Stimulated activated CD4-positive, alpha-beta T cell treated with anti-CD3 and anti-CD28 coated beads, Interleukin-2, amount 100 ng/mL, for 4 hours (primary cell): Measurements from ENCODE around the gene CLEC14A.

Experiments used
- DNase-seq: peaks from one replicate; pipeline ENCODE4 v3.0.0-alpha.2; 2020; ENCODE audit warnings: low read depth

Gene CLEC14A, protein sequence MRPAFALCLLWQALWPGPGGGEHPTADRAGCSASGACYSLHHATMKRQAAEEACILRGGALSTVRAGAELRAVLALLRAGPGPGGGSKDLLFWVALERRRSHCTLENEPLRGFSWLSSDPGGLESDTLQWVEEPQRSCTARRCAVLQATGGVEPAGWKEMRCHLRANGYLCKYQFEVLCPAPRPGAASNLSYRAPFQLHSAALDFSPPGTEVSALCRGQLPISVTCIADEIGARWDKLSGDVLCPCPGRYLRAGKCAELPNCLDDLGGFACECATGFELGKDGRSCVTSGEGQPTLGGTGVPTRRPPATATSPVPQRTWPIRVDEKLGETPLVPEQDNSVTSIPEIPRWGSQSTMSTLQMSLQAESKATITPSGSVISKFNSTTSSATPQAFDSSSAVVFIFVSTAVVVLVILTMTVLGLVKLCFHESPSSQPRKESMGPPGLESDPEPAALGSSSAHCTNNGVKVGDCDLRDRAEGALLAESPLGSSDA

DNA sequence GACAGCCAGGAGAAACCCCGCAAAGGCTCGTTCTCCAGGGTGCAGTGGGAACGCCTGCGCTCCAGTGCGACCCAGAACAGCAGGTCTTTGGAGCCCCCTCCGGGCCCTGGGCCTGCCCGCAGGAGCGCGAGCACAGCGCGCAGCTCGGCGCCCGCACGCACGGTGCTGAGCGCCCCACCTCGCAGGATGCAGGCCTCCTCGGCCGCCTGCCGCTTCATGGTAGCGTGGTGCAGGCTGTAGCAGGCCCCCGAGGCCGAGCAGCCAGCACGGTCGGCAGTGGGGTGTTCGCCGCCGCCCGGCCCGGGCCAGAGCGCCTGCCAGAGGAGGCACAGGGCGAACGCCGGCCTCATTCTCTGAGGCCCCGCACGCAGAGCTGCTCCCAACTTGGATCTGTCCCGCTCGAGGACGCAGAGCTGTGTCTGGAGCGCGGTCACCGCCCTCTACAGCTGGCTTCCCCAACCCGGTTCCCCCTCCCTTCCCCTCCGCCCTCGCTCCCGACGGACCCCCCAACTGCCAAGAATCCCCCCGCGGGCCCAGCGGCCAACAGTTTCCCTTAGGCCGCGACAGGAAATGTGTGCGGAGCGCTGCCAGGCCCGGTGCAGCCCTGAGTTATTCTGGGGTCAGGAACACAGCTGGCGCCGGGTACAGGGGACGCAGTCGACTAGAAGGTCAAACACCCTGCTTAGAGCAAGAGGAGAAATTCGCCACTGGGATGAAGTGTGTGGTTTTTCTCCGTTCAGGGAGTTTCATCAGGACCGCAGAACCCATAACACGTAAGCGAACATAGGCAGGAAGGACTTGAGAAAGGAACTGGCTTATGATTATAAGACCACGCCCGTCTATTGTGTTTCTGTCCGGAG, at the start of gene CLEC14A:
Gene CLEC14A, minus strand, starts transcription at position 421 of the 860 bp plus-strand sequence. Its CDS starts 71 bp downstream, at position 350.
- DNase-seq, result no peak

GRCh38 chr14:38302966-38303365, 47.1 kb upstream of the CLEC14A start:
- no peak for DNase-seq

DNA sequence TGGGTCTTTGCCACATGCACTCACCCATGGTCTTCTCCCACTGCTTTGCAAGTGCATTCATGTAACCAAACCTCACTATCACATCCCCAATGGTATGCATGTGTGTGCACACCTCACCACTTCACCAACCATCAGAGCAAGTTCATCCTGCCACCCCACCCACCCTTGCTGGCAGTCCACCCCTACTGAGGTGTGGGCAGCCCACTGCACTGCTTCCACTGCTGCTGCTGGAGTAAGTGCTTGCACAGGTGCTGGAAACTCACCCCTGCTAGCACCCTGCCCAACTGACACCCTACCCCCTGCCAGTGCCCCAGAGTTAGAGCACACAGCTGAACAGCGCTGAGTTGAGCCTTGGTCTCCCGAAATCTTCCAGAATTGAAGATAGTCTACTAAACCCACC, 46.1 kb upstream of the CLEC14A start:
- DNase-seq, result no peak

DNA sequence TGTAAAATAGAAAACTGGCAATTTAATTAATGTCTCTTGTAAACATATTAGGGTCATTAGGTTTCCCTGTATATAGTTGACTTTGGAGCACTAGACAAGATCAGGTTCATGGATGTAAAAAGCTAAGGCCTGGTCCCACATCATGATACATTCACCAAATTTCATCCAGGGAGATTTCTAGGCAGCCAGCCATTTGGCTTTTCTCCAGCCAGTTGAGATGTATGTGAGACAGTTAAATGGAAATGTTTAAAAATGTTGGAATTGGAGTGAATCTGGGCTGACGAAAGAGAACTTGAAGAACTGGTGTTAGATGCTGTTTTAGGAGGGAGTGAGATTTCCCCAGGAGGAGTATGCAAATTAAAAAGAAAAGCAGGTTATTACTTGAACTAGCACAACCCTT, 41.8 kb upstream of the CLEC14A start:
- DNase-seq, result no peak

DNA sequence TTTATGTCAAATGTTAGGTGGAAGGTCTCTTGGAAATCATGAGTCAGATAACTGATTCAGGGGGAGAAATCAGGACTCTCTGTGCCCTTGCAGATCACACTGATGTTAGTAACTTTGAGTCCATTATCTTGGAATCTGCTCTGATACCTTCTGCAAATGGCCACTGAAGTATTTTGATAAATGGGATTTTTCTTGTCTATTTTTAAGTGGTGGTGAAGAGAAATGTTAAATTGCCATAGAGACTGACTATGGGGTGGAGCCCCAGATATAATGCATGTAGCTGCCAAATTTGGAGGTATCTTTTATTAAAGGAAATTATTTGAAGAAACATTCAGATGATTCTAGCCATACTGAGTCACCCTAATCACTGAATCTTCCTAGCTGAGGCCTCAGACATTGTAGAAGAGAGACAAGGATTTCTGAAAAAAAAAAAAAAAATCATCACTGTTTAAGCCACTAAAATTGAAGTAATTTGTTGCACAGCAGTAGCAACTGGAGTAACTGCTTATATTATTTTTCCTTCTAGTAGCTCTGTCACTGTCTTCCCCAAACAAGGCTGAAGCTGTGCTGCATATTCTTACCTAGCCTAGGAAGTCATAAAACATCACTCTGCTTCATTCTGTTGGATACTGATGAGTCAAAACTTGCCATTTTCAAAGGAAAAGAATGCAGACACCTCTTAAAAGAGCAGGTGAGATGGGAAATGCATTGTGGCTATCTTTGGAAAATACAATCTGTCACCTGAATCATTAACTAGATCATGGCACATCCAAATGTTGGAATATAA, 36.0 kb upstream of the CLEC14A start:
- no peak for DNase-seq

GRCh38 chr14:38290601-38291188, 34.8 kb upstream of the CLEC14A start:
- no peak for DNase-seq

DNA sequence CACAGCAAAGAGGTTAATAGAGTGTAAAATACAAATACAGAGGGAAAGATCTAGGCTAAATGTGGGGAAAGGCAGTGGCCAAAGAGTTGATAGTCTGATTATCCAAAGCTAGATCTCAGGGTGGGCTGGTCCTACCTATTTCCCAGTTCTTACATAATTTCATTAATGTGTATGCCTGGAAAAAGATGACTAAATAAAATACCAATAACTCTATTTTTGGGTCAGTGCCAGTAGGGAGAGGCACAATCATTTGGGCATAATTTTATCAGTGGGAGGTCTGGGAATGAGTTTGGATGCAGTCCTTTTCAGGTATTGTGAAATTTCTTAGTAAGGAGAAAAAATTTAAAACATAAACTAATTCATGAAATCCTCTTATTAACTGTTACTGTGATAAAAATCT, 30.6 kb upstream of the CLEC14A start:
- DNase-seq, result no peak

- no peak for DNase-seq
Observed at GRCh38 chr14:38285962-38286361, 30.1 kb upstream of the CLEC14A start.

DNA sequence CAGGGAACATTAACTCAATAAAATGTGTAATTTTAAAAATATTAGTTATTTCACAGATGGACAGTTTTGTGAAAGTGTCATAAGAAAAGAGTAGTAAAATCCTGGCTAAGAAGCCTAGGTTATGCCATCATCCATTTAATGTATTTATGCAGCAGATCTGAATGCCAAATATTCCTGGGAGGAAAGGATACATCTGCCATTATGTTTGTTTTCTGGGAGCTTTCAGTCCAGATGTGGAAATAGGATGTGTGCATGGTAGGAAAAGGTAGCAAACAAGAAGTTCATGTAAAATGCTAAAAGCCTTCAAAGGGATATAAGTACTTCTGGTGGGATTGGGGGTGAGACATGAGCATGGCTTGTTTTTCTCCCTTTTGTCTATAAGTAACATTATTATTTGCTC, 27.0 kb upstream of the CLEC14A start:
- no peak for DNase-seq

DNA sequence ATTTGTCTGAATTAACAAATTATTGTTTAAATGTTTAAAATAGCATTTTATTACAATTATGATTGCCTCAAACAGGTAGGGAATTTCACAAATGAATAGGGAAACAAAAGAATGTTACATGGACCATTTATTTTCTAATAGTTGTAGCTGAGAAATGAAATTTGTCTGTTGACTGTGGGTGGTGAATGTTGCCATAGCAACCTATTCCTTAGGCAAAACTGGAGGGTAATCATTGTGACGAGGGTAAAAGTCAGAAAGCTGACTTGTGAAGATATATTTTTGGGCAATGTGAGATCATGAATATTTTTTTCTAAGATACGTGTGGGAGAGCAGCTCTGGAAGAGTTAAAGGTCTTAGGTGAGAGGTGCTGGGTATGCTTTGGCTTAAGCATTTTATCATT, 24.2 kb upstream of the CLEC14A start:
- DNase-seq, result no peak

DNA sequence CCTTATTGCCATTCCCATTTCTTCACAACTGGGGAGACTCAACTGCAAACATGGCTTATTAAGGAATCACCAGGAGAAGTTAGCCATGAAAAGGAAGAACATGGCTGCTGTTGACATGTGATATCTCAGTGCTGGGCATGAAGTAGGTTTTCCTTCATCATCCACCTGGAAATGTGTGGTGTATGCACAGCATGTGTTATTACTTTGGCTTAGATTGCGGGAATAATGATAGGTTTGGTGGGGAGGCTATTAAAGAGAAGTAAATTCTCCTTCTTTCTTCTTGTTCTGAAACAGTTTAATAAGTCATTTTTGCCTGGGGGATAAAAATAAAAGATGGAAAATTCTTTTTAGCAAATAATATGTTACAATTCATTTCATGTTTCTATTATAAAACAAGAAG, 23.7 kb upstream of the CLEC14A start:
- DNase-seq, result no peak

DNA sequence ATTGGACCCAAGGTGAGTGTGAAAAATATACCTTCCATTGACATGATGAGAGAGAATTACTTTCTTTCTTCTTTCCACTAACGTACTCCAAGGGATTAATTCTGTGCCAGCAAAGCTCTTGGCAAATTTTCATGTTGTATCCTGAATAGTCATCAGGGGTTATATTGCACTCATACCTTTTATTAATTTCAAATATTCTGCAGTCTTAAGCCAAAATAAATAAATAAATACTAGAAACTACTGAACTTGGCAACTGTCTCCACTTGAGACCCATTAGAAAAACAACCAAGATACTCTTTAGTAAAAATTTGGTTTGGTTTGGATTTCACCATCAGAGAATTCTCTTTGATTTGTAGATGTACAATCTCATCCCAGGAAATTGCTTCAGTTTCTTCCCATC, 22.1 kb upstream of the CLEC14A start:
- DNase-seq, result no peak

- DNase-seq, result no peak
Observed at GRCh38 chr14:38262844-38263243, 7.0 kb upstream of the CLEC14A start.

DNA sequence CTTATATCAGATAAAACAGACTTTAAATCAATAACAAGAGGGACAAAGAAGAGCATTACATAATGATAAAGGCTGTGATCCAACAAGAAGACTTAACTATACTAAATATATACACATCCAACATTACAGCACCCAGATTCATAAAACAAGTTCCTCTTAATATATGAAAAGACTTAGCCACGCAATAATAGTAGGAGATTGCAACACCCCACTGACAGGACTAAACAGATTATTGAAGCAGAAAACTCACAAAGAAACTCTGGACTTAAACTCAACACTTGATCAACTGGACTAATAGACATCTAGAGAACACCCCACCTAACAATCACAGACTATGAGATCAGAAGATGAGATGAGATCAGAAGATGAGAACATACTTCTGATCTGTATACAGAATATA, 5.7 kb upstream of the CLEC14A start:
- DNase-seq, result no peak

- no peak for DNase-seq
Observed at GRCh38 chr14:38257507-38257906, 1.6 kb upstream of the CLEC14A start.

DNA sequence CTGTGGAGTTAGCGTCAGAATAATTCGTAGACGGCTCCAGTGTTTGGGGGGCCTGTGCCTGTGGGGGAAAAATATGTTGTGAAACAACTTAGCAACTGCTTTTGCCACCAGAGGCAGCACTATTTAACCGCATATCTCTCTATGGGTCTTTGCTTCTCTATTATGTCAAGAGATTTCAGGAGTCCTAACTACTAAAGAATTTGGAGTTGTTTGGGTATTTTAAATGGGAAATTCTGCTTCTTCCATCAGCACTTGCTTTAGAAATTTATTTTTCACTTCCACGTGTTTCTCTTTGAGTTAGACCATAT, 594 bp upstream of the CLEC14A start:
- DNase-seq, result no peak

DNA sequence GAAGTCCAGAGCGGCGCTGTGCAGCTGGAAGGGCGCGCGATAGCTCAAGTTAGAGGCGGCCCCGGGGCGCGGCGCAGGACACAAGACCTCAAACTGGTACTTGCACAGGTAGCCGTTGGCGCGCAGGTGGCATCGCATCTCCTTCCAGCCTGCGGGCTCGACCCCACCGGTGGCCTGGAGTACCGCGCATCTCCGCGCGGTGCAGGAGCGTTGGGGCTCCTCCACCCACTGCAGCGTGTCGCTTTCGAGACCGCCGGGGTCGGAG, 553 bp downstream of the CLEC14A start:
- no peak for DNase-seq

GRCh38 chr14:38254571-38255407, 1.1 kb downstream of the CLEC14A start:
- no peak for DNase-seq

- no peak for DNase-seq
Observed at GRCh38 chr14:38253676-38254075, 2.2 kb downstream of the CLEC14A start.

DNA sequence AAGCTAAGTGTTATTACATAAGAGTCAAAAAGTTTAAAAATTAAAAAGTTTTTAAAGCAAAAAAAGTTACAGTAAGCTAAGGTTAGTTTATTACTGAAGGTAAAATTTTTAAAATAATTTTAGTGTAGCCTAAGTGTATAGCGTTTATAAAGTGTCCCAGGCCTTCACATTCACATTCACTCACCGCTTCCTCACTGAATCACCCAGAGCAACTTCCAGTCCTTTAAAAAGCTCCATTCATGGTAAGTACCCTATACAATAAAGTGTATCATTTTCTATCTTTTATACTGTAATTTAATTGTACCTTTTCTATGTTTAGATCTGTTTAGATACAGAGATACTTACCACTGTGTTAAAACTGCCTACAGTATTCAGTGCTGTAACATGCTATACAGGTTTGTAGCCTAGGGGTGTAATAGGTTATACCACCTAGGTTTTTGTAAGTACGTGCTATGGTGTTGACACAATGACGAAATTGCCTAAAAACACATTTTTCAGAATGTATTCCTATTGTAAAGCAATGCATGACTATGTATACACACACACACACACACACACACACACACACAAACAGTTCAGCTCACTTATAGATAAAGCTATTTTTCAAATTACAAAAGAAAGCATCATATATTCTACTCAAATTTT, 3.7 kb downstream of the CLEC14A start:
- no peak for DNase-seq

- DNase-seq, result no peak
Observed at GRCh38 chr14:38250331-38250730, 5.6 kb downstream of the CLEC14A start.
